Activated T-cell treated with anti-CD3 and anti-CD28 coated beads for 1 hour (primary cell): ENCODE results near the gene EPHB1.

Experiments used
- DNase-seq: peaks from one replicate; pipeline ENCODE4 v3.0.0-alpha.2; 2020; ENCODE audit warnings: low read depth

The EPHB1 gene

DNA sequence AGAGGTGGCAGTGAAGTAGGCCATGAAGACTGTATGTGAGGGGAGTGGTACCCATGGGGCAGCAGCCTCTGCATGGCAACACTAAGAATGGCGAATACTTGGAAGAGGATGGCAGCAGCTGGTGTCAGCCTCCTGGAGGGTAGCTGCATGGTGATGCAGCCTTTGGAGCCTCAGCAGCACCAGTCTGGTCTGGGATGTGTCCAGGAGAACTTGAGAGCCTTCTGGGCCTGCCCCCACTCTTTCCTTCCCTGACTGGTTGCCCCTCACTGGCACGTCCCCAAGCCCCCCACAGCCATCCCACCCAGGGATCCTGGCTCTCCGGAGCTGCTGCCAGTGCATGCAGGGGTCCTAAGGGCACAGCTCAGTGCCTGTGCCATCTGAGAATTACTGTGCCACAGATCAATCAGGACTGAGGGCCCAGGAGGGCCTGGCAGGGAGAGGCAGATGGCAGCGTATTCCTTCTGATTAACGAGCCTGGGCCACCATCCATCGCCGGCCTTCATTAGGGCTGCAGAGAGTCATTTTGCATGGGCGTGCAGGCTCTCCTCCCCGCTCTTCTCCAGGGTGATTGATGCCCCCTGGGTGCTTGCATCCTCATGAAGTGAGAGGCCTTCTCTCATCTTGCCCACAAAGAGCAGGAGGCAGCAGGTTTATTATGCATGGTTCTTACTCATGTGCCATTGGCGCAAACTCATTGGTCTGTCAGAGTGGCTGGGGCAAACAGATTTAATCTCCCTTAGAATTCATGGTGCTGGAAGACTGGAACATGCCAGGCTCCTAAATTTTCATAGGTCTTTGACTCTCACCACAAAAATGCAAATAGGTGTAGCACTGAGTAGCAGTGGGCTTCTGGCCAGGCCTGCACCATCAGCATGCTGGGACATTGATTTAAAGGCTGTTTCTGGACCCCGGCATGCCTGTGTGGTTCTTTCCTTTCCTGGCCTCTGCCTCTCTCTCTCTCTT lies 116.8 kb downstream of the EPHB1 start:
- DNase-seq: no peak

- DNase-seq: no peak
These were observed 121.4 kb downstream of the EPHB1 start for GRCh38 chr3:134916276-134916961.

GRCh38 chr3:134917631-134918030 lies 122.6 kb downstream of the EPHB1 start:
- no peak for DNase-seq

GRCh38 chr3:134918441-134918840 lies 123.4 kb downstream of the EPHB1 start:
- DNase-seq: no peak

DNA sequence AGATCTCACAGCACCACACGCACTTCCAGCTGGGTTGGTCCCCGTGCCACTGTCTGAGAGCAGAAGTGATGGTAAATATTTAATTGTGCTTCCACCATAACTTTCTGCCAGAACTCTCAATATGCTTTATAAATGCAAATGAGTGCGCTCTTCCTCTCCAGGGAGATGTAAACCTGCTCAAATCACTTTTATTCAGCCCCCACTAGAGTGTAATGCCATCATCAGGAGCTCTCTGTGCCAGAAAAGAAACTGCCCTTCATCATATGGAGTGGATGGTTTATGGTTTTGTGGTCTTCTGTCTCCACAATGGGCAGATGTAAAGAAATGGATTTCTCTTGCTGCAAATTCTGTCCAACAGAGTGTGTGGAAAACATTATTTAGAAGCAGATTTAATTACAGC lies 127.0 kb downstream of the EPHB1 start:
- no peak for DNase-seq

DNA sequence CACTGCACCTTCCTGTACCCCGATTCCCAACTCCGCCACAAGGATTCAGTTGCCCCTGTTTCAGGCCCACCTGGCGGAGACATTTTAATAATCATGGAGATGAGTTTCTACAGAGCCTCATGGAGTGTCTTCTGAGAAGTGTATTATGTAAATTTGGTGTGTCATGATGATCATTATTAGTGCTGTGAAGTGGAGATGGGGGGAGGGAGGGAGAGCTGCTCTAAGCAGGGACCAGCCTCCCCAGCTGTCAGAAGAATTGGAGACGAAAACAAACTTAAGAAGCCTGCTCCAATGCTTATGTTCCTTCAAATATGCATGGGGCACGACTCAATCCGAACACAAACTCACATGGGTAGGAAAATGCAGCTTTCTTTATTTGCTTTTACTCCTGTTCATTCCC lies 127.8 kb downstream of the EPHB1 start:
- no peak for DNase-seq

GRCh38 chr3:134923286-134923685 lies 128.2 kb downstream of the EPHB1 start:
- DNase-seq: no peak

DNA sequence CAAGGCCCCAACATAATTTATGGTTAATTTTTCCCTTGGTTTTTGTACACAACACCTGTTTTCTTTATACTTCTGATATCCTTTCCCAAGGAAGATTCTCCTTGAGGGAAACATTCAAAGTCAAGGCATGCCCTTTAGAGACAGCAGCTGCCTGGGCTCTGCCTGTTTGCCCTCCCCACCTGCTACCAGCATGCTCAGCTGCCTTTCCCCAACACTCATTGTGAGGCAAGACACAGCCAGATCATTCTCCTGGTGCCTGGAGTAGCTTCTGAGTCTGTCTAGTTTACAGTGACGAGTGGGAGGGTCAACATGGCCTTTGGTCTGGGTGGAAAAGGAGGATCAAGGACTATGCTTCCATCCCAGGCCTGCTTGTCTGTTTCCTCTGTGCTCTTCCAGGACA lies 132.5 kb downstream of the EPHB1 start:
- DNase-seq: no peak

GRCh38 chr3:134928392-134928791 lies 133.3 kb downstream of the EPHB1 start:
- no peak for DNase-seq

DNA sequence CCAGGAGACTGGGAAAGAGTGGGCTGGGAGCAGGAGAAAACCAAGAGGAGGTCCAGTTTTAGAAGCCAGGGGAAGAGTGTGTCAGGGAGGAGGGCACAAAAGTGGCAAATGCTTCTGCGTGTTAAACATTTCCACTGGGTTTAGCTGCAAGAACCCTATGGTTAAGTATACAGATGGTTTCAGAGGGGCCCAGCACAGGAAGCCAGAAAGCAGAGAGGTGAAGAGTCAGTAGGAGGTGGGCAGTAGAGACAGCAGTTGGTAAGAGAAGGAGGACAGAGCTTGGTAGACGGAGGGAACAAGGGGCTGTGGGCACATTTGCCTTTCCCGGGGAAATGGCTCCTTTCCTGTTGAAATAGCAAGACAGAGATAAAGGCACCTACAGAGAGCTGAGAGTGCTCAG lies 133.8 kb downstream of the EPHB1 start:
- DNase-seq: no peak

DNA sequence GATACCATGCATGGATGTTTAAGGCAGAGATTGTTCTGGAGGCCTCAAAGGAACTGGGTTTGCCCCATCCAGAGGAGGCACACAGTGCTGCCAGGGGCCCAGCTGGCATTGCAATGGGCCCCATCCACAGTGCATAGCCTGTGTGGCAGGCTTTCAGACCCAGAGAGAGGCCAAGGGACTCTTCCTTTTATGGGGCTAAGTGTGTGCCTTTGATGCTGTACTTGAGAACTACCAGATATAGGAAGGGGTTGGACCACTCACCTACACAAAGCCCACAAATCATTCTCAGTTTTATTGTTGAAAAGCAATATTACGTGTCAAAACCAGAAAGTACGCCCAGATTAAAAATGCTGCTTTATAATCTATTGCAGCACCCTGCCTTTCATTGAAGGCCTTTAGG lies 134.9 kb downstream of the EPHB1 start:
- no peak for DNase-seq

GRCh38 chr3:134931045-134931785 lies 136.2 kb downstream of the EPHB1 start:
- DNase-seq: no peak

GRCh38 chr3:134932035-134932434 lies 137.0 kb downstream of the EPHB1 start:
- DNase-seq: no peak

DNA sequence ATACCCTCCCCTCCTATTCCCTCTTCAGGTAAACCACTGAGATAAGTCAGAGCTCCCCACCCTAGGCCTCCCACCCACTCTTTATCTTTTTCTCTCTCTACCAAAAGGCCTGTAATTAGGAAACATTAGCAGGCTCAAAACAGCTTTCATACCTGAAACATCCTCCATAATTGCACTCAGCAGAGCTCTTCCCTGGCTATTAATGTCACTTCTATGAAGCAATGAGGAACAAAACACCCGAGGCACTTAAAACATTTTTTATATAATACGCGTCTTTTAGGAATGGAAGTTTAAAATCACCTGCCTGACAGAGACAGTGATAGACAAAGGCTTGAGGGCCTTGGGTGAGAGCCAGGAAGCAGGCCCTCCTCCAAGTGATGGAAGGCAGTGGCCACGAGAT lies 138.9 kb downstream of the EPHB1 start:
- no peak for DNase-seq

- DNase-seq: no peak
These were observed 139.9 kb downstream of the EPHB1 start for GRCh38 chr3:134934933-134935332.

GRCh38 chr3:134937256-134938028 lies 142.4 kb downstream of the EPHB1 start:
- no peak for DNase-seq

- DNase-seq: no peak
These were observed 143.0 kb downstream of the EPHB1 start for GRCh38 chr3:134938029-134938525.

GRCh38 chr3:134939978-134940377 lies 144.9 kb downstream of the EPHB1 start:
- DNase-seq: no peak

DNA sequence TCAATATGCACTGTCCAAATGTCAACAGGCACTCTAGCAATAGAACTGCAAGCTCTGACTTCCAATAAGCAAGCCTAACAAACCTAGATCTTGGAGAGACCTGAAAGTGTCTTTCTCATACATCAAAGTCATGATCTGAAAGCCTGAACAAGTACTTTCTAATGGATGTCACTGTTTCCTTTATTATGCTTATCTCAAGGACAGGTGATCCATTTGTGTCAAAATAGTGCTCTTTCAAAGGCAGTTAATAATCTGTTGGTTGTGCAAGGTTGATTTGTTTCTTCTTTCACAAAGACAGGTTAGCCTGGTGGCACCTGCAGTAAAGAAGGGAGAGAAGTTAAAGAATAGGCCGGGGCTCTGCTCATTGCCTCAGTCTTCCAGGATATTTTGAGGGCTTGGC lies 146.8 kb downstream of the EPHB1 start:
- no peak for DNase-seq

GRCh38 chr3:134944429-134944828 lies 149.4 kb downstream of the EPHB1 start:
- DNase-seq: no peak

DNA sequence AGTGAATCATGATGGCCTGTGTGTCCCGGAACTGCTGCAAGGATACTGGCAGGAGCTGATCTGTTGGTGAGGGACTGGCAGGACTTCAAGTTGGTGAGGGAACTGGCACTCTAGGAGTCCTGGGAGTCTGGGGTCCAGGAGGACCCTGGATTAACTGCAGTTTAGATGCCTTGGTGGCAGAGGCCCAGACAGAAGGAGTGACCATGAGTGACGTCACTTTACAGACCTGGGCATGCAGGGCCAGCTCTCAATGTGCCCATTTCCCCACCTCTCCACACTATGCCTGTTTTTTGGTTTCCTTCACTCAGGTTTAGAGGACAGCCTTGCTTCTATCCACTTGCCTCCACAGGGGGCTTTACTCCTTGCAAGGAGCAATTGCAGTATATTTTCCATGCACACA lies 154.1 kb downstream of the EPHB1 start:
- DNase-seq: no peak

- no peak for DNase-seq
These were observed 157.3 kb downstream of the EPHB1 start for GRCh38 chr3:134952371-134952770.
